HepG2 (cell line): ENCODE results near the gene ACAP3. TPM values are rescaled to one million over a fixed set of nuclear protein-coding genes. Genes with fewer than 3 reads are reported as not detected.

Experiments used
- ATAC-seq: fragments of 200-7000 bp; cut with Tn5 transposase; 3 replicates; pipeline ENCODE4 v1.9.1; 2020; ENCODE audit warnings: mild to moderate bottlenecking, moderate library complexity
- BruUV-seq: library from RNA; stranded (reverse); fragments of 400-500 nt; replicated peaks from 2 replicates; lab custom pipeline; 2021; lab: Mats Ljungman, UMichigan
- CTCF ChIA-PET: fragments of 300-600 bp; formaldehyde crosslinking; extraction: SDS; loops from one replicate; lab custom pipeline; 2021; ENCODE audit warnings: low total read pairs, inconsistent platforms, low intra/inter-chr PET ratio; lab: Yijun Ruan, JAX
- POLR2A ChIA-PET: fragments of 350-600 bp; sonication (Branson Sonifier 250); formaldehyde crosslinking; loops from one replicate; lab custom pipeline; 2020; ENCODE audit warnings: antibody characterized with exemption, inconsistent platforms; lab: Yijun Ruan, JAX
- DNase-seq: peaks from one replicate; pipeline ENCODE4 v3.0.0-alpha.2; 2015; ENCODE audit warnings: low spot score
- FAIRE-seq: peaks from 3 replicates; lab custom pipeline; 2011; peaks lifted over from hg19 to GRCh38; lab: Jason Lieb, UNC
- H2AFZ ChIP-seq: one replicate; pipeline ENCODE4 v1.6.1; 2011; ENCODE audit warnings: low read length, inconsistent platforms
- H3K27ac ChIP-seq: fragments of 300-600 bp; 3 replicates; pipeline ENCODE4 v1.8.0; 2011; ENCODE audit warnings: mixed run types, mild to moderate bottlenecking, mixed read lengths, low read length, inconsistent platforms; ENCODE audit not compliant: insufficient read depth; ENCODE audit errors: extremely low read length
- H3K27me3 ChIP-seq, 2 experiments: fragments of 200-600 bp in 1 of 2; 2 replicates in 1 of 2; 3 replicates in 1 of 2; pipeline versions ENCODE4 v1.6.0 to v1.8.0; 2011; ENCODE audit warnings: low read length in 2 of 2, mild to moderate bottlenecking in 2 of 2, moderate library complexity in 2 of 2, inconsistent platforms in 1 of 2; ENCODE audit not compliant: insufficient read depth in 2 of 2, control insufficient read depth in 1 of 2
- H3K36me3 ChIP-seq, 2 experiments: fragments of 200-600 bp in 1 of 2; replicated peaks in 1 of 2; 2 replicates in 1 of 2; 3 replicates in 1 of 2; pipeline versions ENCODE4 v1.5.1 to v1.8.0; 2011; ENCODE audit warnings: low read length in 2 of 2, inconsistent platforms in 1 of 2; ENCODE audit not compliant: insufficient read depth in 2 of 2, control insufficient read depth in 1 of 2
- H3K4me1 ChIP-seq: 2 replicates; pipeline ENCODE4 v1.5.1; 2012; ENCODE audit warnings: low read length, inconsistent platforms; ENCODE audit not compliant: insufficient read depth
- H3K4me2 ChIP-seq: 2 replicates; pipeline ENCODE4 v1.6.0; 2011; ENCODE audit warnings: low read depth, low read length, inconsistent platforms
- H3K4me3 ChIP-seq, 3 experiments: fragments of 200-600 bp in 1 of 3; sonication (generic), shearing (Covaris generic) in 1 of 3; replicated peaks in 1 of 3; 2 replicates each; pipeline ENCODE4 v1.5.1; 2011 to 2016; ENCODE audit warnings: low read length in 3 of 3, inconsistent platforms in 2 of 3, low read depth in 2 of 3, mild to moderate bottlenecking in 2 of 3, control low read depth in 1 of 3, mixed read lengths in 1 of 3; ENCODE audit not compliant: insufficient read depth in 1 of 3
- H3K79me2 ChIP-seq: one replicate; pipeline ENCODE4 v1.6.1; 2011; ENCODE audit warnings: low read length, inconsistent platforms; ENCODE audit not compliant: insufficient read depth
- H3K9ac ChIP-seq: 2 replicates; pipeline ENCODE4 v1.6.0; 2011; ENCODE audit warnings: mild to moderate bottlenecking, low read depth, low read length, inconsistent platforms; ENCODE audit not compliant: insufficient read depth
- H3K9me3 ChIP-seq: 2 replicates; pipeline ENCODE4 v1.5.1; 2012; ENCODE audit warnings: mild to moderate bottlenecking, low read length
- H4K20me1 ChIP-seq: 2 replicates; pipeline ENCODE4 v1.6.0; 2011; ENCODE audit warnings: inconsistent platforms, mild to moderate bottlenecking, low read length, moderate library complexity; ENCODE audit not compliant: insufficient read depth
- DNMT3B ChIP-seq: conservative IDR thresholded peaks from 2 replicates; pipeline ENCODE4 v1.6.1; 2016; ENCODE audit warnings: missing biosample characterization, control low read depth
- ELF4 ChIP-seq: sonication (generic); formaldehyde crosslinking; IDR thresholded peaks from 2 replicates; pipeline ENCODE4 v1.5.0; 2020; ENCODE audit warnings: missing genetic modification reagents, mild to moderate bottlenecking, moderate library complexity, borderline replicate concordance
- FOXK2 ChIP-seq: fragments of 450-650 bp; IDR thresholded peaks from 2 replicates; pipeline ENCODE4 v1.6.1; 2016
- GABPB1 ChIP-seq: IDR thresholded peaks from 2 replicates; pipeline ENCODE4 v1.6.1; 2016; ENCODE audit warnings: mild to moderate bottlenecking, missing genetic modification reagents, moderate library complexity, missing compliant biosample characterization
- HDAC6 ChIP-seq: fragments of 200-600 bp; sonication (generic); IDR thresholded peaks from 2 replicates; pipeline ENCODE4 v1.7.0; 2017; ENCODE audit warnings: mild to moderate bottlenecking, antibody characterized with exemption, low read length, low read depth
- ISX ChIP-seq: sonication (generic); formaldehyde crosslinking; conservative IDR thresholded peaks from 2 replicates; pipeline ENCODE4 v1.5.0; 2020; ENCODE audit warnings: missing genetic modification reagents
- JUN ChIP-seq: sonication (generic); formaldehyde crosslinking; IDR thresholded peaks from 2 replicates; pipeline ENCODE4 v1.4.0; 2020; ENCODE audit warnings: mild to moderate bottlenecking, missing genetic modification reagents
- MEIS1 ChIP-seq: sonication (generic); formaldehyde crosslinking; IDR thresholded peaks from 2 replicates; pipeline ENCODE4 v1.9.0; 2021; ENCODE audit warnings: mild to moderate bottlenecking, missing genetic modification reagents, moderate library complexity, borderline replicate concordance
- NONO ChIP-seq, 2 experiments: fragments of 450-650 bp in 1 of 2; sonication (generic) in 1 of 2; formaldehyde crosslinking in 1 of 2; IDR thresholded peaks in 1 of 2; conservative IDR thresholded peaks in 1 of 2; 2 replicates each; pipeline versions ENCODE4 v1.6.1 to v1.8.0; 2017 to 2022; ENCODE audit warnings: mild to moderate bottlenecking in 1 of 2, missing genetic modification reagents in 1 of 2, moderate library complexity in 1 of 2
- NR0B2 ChIP-seq: sonication (generic); formaldehyde crosslinking; IDR thresholded peaks from 2 replicates; pipeline ENCODE4 v1.4.0; 2020; ENCODE audit warnings: mild to moderate bottlenecking, missing genetic modification reagents
- SALL2 ChIP-seq: sonication (generic); formaldehyde crosslinking; IDR thresholded peaks from 2 replicates; pipeline ENCODE4 v1.8.1; 2023; ENCODE audit warnings: mild to moderate bottlenecking, missing genetic modification reagents, inconsistent platforms
- SOX5 ChIP-seq: IDR thresholded peaks from 2 replicates; pipeline ENCODE4 v1.6.1; 2016; ENCODE audit warnings: borderline replicate concordance
- TBX2 ChIP-seq: sonication (generic); formaldehyde crosslinking; IDR thresholded peaks from 2 replicates; pipeline ENCODE4 v1.5.0; 2020; ENCODE audit warnings: missing genetic modification reagents, mild to moderate bottlenecking, borderline replicate concordance
- THAP7 ChIP-seq: sonication (generic); formaldehyde crosslinking; IDR thresholded peaks from 2 replicates; pipeline ENCODE4 v1.8.1; 2023; ENCODE audit warnings: mild to moderate bottlenecking, missing genetic modification reagents
- ZNF121 ChIP-seq: sonication (generic); formaldehyde crosslinking; IDR thresholded peaks from 2 replicates; pipeline ENCODE4 v1.5.0; 2020; ENCODE audit warnings: mild to moderate bottlenecking, missing genetic modification reagents
- ZNF275 ChIP-seq: sonication (generic); formaldehyde crosslinking; IDR thresholded peaks from 2 replicates; pipeline ENCODE4 v1.8.0; 2022; ENCODE audit warnings: missing genetic modification reagents, mild to moderate bottlenecking, inconsistent platforms, borderline replicate concordance
- ZNF513 ChIP-seq: sonication (generic); formaldehyde crosslinking; conservative IDR thresholded peaks from 2 replicates; pipeline ENCODE4 v1.5.0; 2020; ENCODE audit warnings: missing genetic modification reagents
- ZNF576 ChIP-seq: sonication (generic); formaldehyde crosslinking; IDR thresholded peaks from 2 replicates; pipeline ENCODE4 v1.4.0; 2020; ENCODE audit warnings: mild to moderate bottlenecking, missing genetic modification reagents
- ZNF660 ChIP-seq: sonication (generic); formaldehyde crosslinking; IDR thresholded peaks from 2 replicates; pipeline ENCODE4 v1.5.1; 2020; ENCODE audit warnings: mild to moderate bottlenecking, low read depth, missing genetic modification reagents, borderline replicate concordance
- ZNF740 ChIP-seq: sonication (generic); formaldehyde crosslinking; IDR thresholded peaks from 2 replicates; pipeline ENCODE4 v1.4.0; 2020; ENCODE audit warnings: missing genetic modification reagents
- ZNF777 ChIP-seq: sonication (generic); formaldehyde crosslinking; IDR thresholded peaks from 2 replicates; pipeline ENCODE4 v1.4.0; 2020; ENCODE audit warnings: missing genetic modification reagents
- WGBS: methylation state at CpG from one replicate; pipeline ENCODE4 v1.1.6; 2017; ENCODE audit warnings: low lambda C conversion rate; 5-methylcytosine and 5-hydroxymethylcytosine counted together
- in situ Hi-C: cut with HindIII; loops from 2 replicates; pipeline ENCODE4 v1.10.0; 2017; ENCODE audit warnings: low pct_unique_long_range_greater_than_20kb; ENCODE audit not compliant: extremely low pct_ligation_motif_present
- intact Hi-C: fragments of 100-400 bp; cut with micrococcal nuclease; formaldehyde crosslinking; loops from one replicate; pipeline ENCODE4 v1.10.0; 2022; ENCODE audit not compliant: unreplicated experiment
- polyA plus RNA-seq, 8 experiments: library from polyadenylated mRNA; depleted of rRNA in 3 of 8; stranded (reverse) in 7 of 8; unstranded in 1 of 8; fragments of >200 nt; fragmentation: Illumina TruSeq in 4 of 8; extraction: Trizol in 4 of 8; gene quantifications; 2 replicates each; pipeline versions ENCODE4 v1.2.1 to v1.2.3, GENCODE V29; 2011 to 2016; ENCODE audit warnings: low read depth in 4 of 8, missing spikeins in 1 of 8, mixed read lengths in 1 of 8; ENCODE audit not compliant: insufficient read depth in 1 of 8
- total RNA-seq, 5 experiments: library from RNA; depleted of rRNA; stranded (reverse); fragments of >200 nt; fragmentation: Illumina TruSeq; extraction: Trizol; gene quantifications; 2 replicates each; pipeline ENCODE4 v1.2.3, GENCODE V29; 2016; ENCODE audit warnings: low read depth in 1 of 5

Gene ACAP3
- total and polyA plus RNA-seq, 2 of the 13 experiments (the other 11 are each of a cell fraction or from before 2014, with no cell fraction given): 29.4 to 50.8 TPM

GRCh38 chr1:1356796-1357401 is 49.2 kb upstream of the ACAP3 start:
- Histone ChIP-seq H3K27ac (no peak overlapping the region), H3K27me3 (no peaks in the 10 kb centered on the region), H3K9me3 (no peaks in the 10 kb centered on the region), H3K4me2 (peak overlapping the region; percentile 92), H4K20me1 (no peaks in the 10 kb centered on the region), H3K4me1 (peaks cover 60% of the 10 kb centered on the region), H3K9ac (peak overlapping the region; percentile 80), H2AFZ (no peak overlapping the region), H3K36me3 (no peaks in the 10 kb centered on the region), H3K79me2 (peaks cover 4% of the 10 kb centered on the region), H3K4me3 (peak overlapping the region; percentile 69 to 74 (median 71); a peak in 5 of 6 replicates)
- FAIRE-seq (no peak), DNase-seq (no peak), ATAC-seq (no peak)
- ChIA-PET CTCF (no interaction called here), POLR2A (interaction anchor here (1.4 to 4.0 kb wide), 4 partner anchors 9 to 43 kb away, joined by 7 to 38 read pairs (median 16); partner anchors contain the start of genes AURKAIP1, CCNL2 and DVL1)
- in situ Hi-C loops (no loop called here), intact Hi-C loops (no loop called here)
- BruUV-seq: no TSS peak
- WGBS: 63% methylated on average over 7 of the region's 26 CpGs
- TF ChIP-seq JUN (CRISPR knock-in tag) (no peak), FOXK2 (no peak), HDAC6 (no peak), NR0B2 (CRISPR knock-in tag) (no peak), ZNF740 (CRISPR knock-in tag) (no peak), ZNF660 (CRISPR knock-in tag) (no peak), ZNF513 (CRISPR knock-in tag) (no peak), ZNF777 (CRISPR knock-in tag) (no peak), MEIS1 (CRISPR knock-in tag) (no peak), SOX5 (CRISPR knock-in tag) (no peak), GABPB1 (CRISPR knock-in tag) (no peak), NONO (IDR thresholded peaks at IDR 0.05) (no peak), NONO (CRISPR knock-in tag; conservative IDR thresholded peaks at IDR 0.05) (no peak), ELF4 (CRISPR knock-in tag) (no peak), SALL2 (no peak), ZNF121 (CRISPR knock-in tag) (no peak), DNMT3B (no peak), ISX (CRISPR knock-in tag) (no peak), ZNF576 (CRISPR knock-in tag) (no peak), TBX2 (CRISPR knock-in tag) (peak; percentile 31; the same call in 1 of the 2 replicates), THAP7 (CRISPR knock-in tag) (no peak), ZNF275 (CRISPR knock-in tag) (no peak)
